PFSK-1 (cell line): ENCODE data around the gene FAR1.

Experiments
- REST ChIP-seq, 2 experiments: IDR thresholded peaks; 2 replicates each; pipeline versions ENCODE4 v1.6.1 to v1.8.0; 2011 to 2012; ENCODE audit warnings: low read depth in 2 of 2, low read length in 2 of 2, control low read depth in 1 of 2, inconsistent platforms in 1 of 2, mild to moderate bottlenecking in 1 of 2, moderate library complexity in 1 of 2; ENCODE audit not compliant: insufficient read depth in 1 of 2
- TAF1 ChIP-seq: IDR thresholded peaks from 2 replicates; pipeline ENCODE4 v1.6.1; 2012; ENCODE audit warnings: low read length, control low read depth, borderline replicate concordance; ENCODE audit not compliant: insufficient read depth

GRCh38 chr11:13761716-13762115, 93.2 kb downstream of the FAR1 start:
- TF ChIP-seq REST (IDR thresholded peaks at IDR 0.05; ENCODE audit: insufficient read depth in 1 of 2, low read depth in 2 of 2, low read length in 2 of 2) (no peak), TAF1 (no peak)
